ENCODE results near the gene SF3B3. TPM values are rescaled to one million over a fixed set of nuclear protein-coding genes. Genes with fewer than 3 reads are reported as not detected.
"Not testable (repeated sequence)": the region's sequence is repeated elsewhere in the genome, so short reads cannot be mapped to it uniquely, and the experiment has no call there.

The SF3B3 gene
- total RNA-seq, 4 donors from 2014 or later: 122 to 280 (median 174) TPM

GRCh38 chr16:70526403-70526802, 2.8 kb downstream of the SF3B3 start:
- 82% methylated on average over 6 of the region's 6 CpGs for WGBS
- TF ChIP-seq CTCF (IDR thresholded peaks at IDR 0.05): no peak
- TF ChIP-seq POLR2A (IDR thresholded peaks at IDR 0.05): no peak
- no peak for TF ChIP-seq POLR2AphosphoS5 (IDR thresholded peaks at IDR 0.05)
- no peak for TF ChIP-seq EP300 (IDR thresholded peaks at IDR 0.05)
- H3K4me3 ChIP-seq: no peak overlapping the region
- peaks cover 41% of the 10 kb centered on the region for H3K36me3 ChIP-seq
- no peaks in the 10 kb centered on the region for H3K27me3 ChIP-seq
- peaks cover 59% of the 10 kb centered on the region for H3K4me1 ChIP-seq
- DNase-seq (ENCODE audit: low spot score in 2 of 2): no peak
- H3K9me3 ChIP-seq: no peaks in the 10 kb centered on the region
- H3K27ac ChIP-seq: no peak overlapping the region

- H3K27ac ChIP-seq: no peak overlapping the region
- H3K36me3 ChIP-seq: peaks cover 52% of the 10 kb centered on the region
- WGBS: 68% methylated on average over 8 of the region's 8 CpGs
- H3K9me3 ChIP-seq: no peaks in the 10 kb centered on the region
- H3K4me1 ChIP-seq: peaks cover 50% of the 10 kb centered on the region
- no peak for DNase-seq (ENCODE audit: low spot score in 2 of 2)
- H3K27me3 ChIP-seq: no peaks in the 10 kb centered on the region
- TF ChIP-seq EP300 (IDR thresholded peaks at IDR 0.05): no peak
- no peak for TF ChIP-seq POLR2AphosphoS5 (IDR thresholded peaks at IDR 0.05)
- TF ChIP-seq CTCF (IDR thresholded peaks at IDR 0.05): no peak
- no peak for TF ChIP-seq POLR2A (IDR thresholded peaks at IDR 0.05)
- H3K4me3 ChIP-seq: no peak overlapping the region
Observed at GRCh38 chr16:70527315-70527996, 3.8 kb downstream of the SF3B3 start.

GRCh38 chr16:70529051-70529777, 5.6 kb downstream of the SF3B3 start:
- Histone ChIP-seq H3K9me3 (no peaks in the 10 kb centered on the region), H3K4me1 (peaks cover 44% of the 10 kb centered on the region), H3K27me3 (no peaks in the 10 kb centered on the region), H3K27ac (no peak overlapping the region), H3K4me3 (no peak overlapping the region), H3K36me3 (peaks cover 69% of the 10 kb centered on the region)
- WGBS: 63% methylated on average over 8 of the region's 8 CpGs
- TF ChIP-seq POLR2AphosphoS5 (IDR thresholded peaks at IDR 0.05) (no peak), CTCF (IDR thresholded peaks at IDR 0.05) (peak; percentile 42 to 44)
- no peak for DNase-seq (ENCODE audit: low spot score in 2 of 2)

GRCh38 chr16:70529954-70530353, 6.3 kb downstream of the SF3B3 start:
- peaks cover 77% of the 10 kb centered on the region for H3K36me3 ChIP-seq
- WGBS: 87% methylated on average over 3 of the region's 7 CpGs
- not testable (repeated sequence) for H3K27ac ChIP-seq

GRCh38 chr16:70534971-70535370, 11.4 kb downstream of the SF3B3 start:
- no peak overlapping the region for H3K27ac ChIP-seq
- no peak for DNase-seq (ENCODE audit: low spot score in 2 of 2)
- TF ChIP-seq EP300 (IDR thresholded peaks at IDR 0.05) (no peak), CTCF (IDR thresholded peaks at IDR 0.05) (no peak), POLR2A (IDR thresholded peaks at IDR 0.05) (no peak), POLR2AphosphoS5 (IDR thresholded peaks at IDR 0.05) (no peak)
- no peaks in the 10 kb centered on the region for H3K27me3 ChIP-seq
- H3K4me3 ChIP-seq: no peak overlapping the region
- H3K9me3 ChIP-seq: no peaks in the 10 kb centered on the region
- H3K36me3 ChIP-seq: peaks cover 99% of the 10 kb centered on the region
- H3K4me1 ChIP-seq: peaks cover 4% of the 10 kb centered on the region
- WGBS: 97% methylated on average over 2 of the region's 2 CpGs

More at GRCh38 chr16:70529954-70530353, 6.3 kb downstream of the SF3B3 start:
- not testable (repeated sequence) for H3K27me3 ChIP-seq; H3K4me3 ChIP-seq; DNase-seq (ENCODE audit: low spot score in 2 of 2); H3K9me3 ChIP-seq
- H3K4me1 ChIP-seq: peaks cover 39% of the 10 kb centered on the region

All from suprapubic skin (tissue), 4 donors.